SK-MEL-5 (cell line): ENCODE results near the gene YAF2. TPM values are rescaled to one million over a fixed set of nuclear protein-coding genes. Genes with fewer than 3 reads are reported as not detected.

Experiments used
- DNase-seq: peaks from one replicate; pipeline ENCODE4 v3.0.0-alpha.2; 2016; ENCODE audit warnings: low read depth, low spot score
- in situ Hi-C: cut with HindIII; loops from 2 replicates; pipeline ENCODE4 v1.10.0; 2016; ENCODE audit warnings: low sequenced_read_pairs, high pct_unique_total_duplicates, low pct_unique_long_range_greater_than_20kb
- polyA plus RNA-seq, 2 experiments: library from polyadenylated mRNA; depleted of rRNA; stranded (reverse); fragments of >200 nt; gene quantifications; 2 replicates each; pipeline ENCODE4 v1.2.3, GENCODE V29; 2015
- total RNA-seq: library from RNA; depleted of rRNA; stranded (reverse); fragments of >200 nt; shearing (Covaris generic); gene quantifications from 2 replicates; pipeline ENCODE4 v1.2.3, GENCODE V29; 2014; rRNA removed

Gene YAF2, protein sequence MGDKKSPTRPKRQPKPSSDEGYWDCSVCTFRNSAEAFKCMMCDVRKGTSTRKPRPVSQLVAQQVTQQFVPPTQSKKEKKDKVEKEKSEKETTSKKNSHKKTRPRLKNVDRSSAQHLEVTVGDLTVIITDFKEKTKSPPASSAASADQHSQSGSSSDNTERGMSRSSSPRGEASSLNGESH
- total RNA-seq = 16.2 and 22.6 TPM in 2 replicates
- 8.6 and 10.1 TPM in 2 replicates for polyA plus RNA-seq (2015; cell fraction: cytosol; rRNA removed)
- polyA plus RNA-seq (2015; cell fraction: nucleus; rRNA removed) = 16.0 and 22.9 TPM in 2 replicates

DNA sequence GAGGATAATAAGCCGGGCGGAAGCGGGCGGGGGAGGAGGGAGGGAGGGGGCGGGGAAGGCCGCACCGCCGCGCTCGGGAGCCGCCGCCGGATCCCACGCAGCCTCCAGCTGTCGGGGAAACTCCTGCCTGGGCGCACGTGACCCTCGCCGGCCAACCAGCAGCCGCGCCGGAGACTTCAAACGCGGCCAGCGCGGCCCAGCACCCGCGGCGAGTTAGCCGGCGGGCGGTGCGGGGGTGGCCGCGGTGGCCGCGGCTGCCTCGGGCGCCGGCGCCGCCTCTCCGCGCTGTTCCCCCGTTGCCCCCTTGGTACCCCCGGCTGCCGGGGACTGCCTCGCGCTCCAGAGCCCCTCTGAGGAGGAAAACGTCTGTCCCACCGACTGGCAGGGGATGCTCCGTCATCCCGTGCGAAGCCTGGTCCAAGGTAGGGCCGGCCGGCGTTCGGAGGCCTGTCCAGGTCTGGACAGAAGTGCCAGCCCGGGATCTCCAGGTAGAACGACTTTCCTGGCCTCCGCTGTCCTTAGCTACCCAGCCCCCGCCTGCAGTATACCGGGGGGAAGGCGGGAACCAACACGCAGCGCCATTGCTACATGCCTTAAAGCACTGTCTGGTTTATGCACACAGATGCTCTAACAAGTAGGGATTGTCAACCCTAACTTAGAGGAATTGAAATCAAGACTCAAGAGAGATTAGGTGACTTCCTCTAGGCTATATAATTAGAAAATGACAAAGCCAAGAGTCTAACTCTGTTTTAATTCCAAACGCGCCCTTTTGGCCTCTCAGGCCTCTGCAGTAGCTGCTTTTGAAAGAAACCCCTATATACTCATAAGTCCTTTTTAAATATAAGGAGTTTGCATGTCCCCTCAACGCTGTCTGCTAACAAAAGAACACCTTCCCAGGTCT, at the start of gene YAF2:
TSS of gene YAF2 (minus strand) at position 9 of the 901 bp plus-strand sequence. CDS start 68 bp downstream, outside the sequence.
- in situ Hi-C loops = no loop called here
- DNase-seq = peak; percentile 83

DNA sequence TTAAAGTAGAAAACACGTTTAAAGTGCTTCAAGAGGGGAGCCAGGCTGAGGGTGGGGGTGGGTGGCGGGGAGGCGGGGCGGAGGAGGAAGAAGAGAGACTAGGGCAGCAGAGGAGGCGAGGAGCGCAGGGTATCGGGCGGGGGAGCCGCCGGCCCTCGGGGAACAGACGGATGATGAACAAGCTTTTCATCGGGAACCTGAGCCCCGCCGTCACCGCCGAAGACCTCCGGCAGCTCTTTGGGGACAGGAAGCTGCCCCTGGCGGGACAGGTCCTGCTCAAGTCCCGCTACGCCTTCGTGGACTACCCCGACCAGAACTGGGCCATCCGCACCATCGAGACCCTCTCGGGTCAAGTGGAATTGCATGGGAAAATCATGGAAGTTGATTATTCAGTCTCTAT, 48.7 kb upstream of the YAF2 start:
- in situ Hi-C loops = no loop called here
- no peak for DNase-seq

DNA sequence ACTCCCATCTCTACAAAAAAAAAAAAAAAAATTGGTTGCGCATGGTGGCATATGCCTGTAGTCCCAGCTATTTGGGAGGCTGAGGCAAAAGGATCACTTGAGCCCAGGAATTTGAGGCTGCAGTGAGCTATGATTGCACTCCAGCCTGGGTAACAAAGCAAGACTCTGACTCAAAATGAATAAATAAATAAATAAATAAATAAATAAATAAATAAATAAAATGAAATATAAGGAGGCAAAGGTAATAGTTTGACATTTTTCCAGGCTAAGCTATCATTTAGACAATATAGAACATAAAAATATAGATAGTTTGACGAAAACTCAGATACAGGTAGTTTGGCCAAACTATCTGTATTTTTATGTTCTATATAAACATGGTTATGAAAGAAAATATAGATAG, 47.4 kb upstream of the YAF2 start:
- in situ Hi-C loops = no loop called here

DNA sequence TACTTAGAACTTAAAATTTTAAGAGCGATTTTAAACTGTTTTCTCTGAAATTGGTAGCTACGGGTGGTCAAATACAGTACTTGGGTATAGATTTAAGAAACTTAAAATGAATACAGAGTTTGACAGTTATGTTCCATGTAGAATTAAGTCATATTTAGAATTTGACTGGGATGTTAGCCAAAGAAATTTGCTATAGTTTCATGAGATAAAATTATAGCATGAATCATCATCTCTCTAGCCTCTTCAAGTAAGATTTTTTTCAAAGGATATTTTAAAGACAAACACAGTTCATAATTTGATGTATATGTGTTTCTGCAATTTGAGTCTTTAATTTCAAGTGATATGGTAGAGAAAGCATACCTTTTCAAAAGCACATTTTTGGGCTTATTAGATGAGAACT, 46.8 kb upstream of the YAF2 start:
- in situ Hi-C loops = no loop called here

More for the DNA sequence above, 47.4 kb upstream of the YAF2 start:
- DNase-seq = no peak

DNA sequence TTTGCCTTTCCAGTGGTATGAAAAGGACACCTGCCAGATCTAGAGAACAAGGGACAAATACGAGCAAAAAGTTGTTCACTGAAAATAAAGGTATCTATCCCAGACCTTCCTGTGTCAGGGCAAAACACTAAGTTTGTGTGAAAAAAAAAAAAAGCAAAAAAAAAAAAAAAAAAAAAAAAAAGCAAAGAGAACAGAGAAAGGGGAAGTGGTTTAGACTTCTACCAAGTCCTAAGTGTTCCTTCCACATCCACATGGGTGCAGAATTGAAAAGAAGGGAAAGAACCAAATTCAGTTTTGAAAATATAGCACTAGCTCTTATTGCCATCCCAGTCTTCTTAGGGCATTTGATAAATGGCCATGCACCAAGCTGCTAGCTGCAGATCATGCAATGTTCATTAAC, 46.1 kb upstream of the YAF2 start:
- in situ Hi-C loops = no loop called here

More for the DNA sequence above, 46.8 kb upstream of the YAF2 start:
- no peak for DNase-seq

DNA sequence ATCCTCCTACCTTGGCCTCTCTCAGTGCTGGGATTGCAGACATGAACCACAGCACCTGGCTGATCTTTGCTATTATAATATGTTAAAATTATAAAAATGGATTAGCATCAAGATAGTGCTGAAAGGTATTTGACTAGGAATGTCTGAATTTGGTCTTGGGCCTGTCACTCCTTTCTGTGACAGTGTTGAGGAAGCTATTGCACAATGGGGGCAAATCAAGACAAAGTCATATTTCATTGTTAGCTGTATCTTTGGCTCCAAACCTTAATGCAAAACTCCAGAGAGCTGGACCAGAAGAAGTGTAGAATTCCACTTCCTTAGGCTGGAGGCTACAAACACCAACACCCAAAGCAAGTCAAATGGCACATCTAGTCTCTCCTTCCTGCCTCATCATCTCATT, 45.7 kb upstream of the YAF2 start:
- in situ Hi-C loops = no loop called here
- DNase-seq = no peak

More for the DNA sequence above, 46.1 kb upstream of the YAF2 start:
- no peak for DNase-seq

DNA sequence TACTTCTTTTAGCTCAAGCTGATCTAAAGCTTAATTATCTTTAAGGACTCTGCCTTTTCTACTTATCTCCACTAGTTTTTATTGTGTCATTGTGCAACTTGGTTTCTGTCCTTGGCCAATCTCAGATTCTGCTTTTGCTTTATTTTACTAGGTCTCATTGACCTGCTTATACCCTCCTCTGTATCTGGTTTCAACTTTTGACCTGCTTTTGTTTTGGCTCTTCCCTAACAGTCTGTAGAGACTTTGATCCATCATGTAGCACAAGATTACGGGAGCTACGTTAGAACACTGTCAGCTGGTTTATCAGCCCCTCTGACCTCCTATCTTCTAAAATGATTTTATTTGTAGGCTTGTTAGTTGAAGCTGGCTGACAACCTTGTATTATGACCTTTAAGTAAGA, 44.2 kb upstream of the YAF2 start:
- in situ Hi-C loops = no loop called here
- DNase-seq = no peak

DNA sequence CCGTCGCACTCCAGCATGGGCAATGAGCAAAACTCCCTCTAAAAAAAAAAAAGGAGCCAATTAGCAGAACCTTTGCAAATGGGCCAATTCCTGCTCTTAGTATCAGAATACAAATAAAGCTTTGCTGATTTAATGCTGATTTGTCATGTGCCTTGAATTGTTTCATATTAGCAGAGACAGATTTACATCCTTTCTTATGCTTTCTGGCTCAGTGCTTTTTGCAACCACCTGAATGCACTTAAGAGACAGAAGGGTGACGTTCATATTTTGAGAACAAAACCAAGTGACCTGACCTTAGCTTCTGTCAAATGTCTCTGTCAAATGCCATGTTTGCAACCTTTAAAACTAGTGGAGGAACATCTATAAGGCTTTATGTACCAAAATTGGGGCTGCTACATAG, 43.8 kb upstream of the YAF2 start:
- no peak for DNase-seq
- in situ Hi-C loops = no loop called here

DNA sequence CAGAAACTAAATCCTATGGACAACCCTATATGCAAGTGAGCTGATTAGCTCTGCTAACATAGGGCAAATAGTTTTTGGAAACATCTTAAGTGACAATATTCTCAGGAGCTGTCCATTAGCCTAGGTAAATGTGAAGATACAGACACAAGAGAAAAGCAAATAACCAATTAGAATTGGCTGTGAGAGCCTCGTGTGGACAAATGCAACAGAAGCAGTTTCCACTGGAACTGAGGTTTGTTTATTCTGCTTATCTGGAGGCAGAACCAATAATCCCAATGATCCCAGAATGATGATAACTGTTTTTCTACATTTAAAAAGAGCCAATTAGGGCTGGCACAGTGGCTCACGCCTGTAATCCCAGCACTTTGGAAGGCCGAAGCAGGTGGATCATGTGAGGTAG, 43.2 kb upstream of the YAF2 start:
- in situ Hi-C loops = no loop called here
- no peak for DNase-seq

DNA sequence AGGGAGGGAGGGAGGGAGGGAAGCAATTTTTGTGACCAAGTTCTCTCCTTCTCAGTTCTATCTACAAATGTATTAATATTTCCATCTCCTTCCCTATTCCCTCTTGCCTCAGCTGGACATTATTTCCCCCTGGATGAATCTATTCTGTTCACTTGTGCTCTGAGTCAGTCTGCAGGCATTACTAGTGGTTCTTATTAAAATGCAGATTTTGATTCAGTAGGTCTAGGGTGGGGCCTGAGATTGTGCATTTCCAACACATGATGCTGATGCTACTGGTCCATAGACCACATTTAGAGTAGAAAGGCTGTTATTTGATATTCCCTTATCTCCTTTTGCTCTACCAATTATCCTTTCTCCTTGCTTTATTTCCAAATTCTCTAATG, 40.1 kb upstream of the YAF2 start:
- DNase-seq = no peak
- in situ Hi-C loops = no loop called here

DNA sequence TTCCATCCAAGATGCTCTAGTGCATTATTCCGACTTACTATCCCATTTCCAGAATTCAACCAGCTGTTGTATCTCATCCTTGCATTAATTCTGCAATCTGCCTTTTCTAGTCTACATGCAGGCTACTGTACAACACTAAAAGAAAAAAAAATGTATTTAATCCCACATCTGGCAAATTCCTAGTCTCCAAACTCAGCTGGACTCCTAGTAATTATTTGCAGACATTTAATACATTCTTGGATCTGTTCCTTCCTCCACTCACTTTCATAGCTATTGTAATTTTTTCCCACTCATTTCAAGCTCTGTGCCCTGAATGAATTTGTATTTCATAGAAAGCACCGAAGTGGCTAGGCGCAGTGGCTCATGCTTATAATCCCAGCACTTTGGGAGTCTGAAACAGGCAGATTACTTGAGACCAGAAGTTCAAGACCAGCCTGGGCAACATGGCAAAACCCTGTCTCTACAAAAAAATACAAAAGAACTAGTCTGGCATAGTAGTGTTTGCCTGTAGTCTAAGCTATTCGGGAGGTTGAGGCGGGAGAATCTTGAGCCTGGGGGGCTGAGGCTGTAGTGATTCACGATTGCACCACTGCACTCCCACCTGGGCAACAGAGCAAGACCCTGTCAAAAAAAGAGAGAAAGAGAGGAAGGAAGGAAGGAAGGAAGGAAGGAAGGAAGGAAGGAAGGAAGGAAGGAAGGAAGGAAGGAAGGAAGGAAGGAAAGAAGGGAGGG, 39.5 kb upstream of the YAF2 start:
- in situ Hi-C loops = no loop called here
- no peak for DNase-seq

DNA sequence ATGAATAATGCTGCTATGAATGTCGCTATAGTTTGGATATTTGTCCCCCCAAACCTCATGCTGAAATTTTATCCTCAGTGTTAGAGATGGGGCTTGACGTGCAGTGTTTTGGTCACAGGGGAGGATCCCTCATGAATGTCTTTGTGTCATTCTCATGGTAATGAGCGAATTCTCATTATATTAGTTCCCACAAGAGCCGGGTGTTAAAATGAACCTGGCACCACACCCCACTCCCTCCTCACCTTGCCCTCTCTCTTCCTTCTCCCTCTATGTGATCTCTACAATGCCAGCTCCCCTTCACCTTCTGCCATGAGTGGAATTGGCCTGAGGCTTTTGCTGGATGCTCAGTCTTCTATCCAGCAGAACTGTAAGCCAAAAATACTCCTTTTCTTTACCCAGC, 37.5 kb upstream of the YAF2 start:
- no peak for DNase-seq
- in situ Hi-C loops = no loop called here

DNA sequence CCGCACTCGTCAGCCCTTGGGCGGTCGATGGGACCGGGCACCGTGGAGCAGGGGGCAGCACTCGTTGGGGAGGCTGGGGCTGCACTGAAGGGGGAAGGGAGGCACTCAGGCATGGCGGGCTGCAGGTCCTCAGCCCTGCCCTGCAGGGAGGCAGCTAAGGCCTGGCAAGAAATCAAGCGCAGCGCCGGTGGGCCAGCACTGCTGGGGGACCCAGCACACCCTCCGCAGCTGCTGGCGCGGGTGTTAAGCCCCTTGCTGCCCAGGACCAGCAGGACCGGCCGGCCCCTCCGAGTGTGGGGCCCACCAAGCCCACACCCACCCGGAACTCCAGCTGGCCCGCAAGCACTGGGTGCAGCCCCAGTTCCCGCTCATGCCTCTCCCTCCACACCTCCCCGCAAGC, 35.7 kb upstream of the YAF2 start:
- in situ Hi-C loops = no loop called here
- DNase-seq = no peak

DNA sequence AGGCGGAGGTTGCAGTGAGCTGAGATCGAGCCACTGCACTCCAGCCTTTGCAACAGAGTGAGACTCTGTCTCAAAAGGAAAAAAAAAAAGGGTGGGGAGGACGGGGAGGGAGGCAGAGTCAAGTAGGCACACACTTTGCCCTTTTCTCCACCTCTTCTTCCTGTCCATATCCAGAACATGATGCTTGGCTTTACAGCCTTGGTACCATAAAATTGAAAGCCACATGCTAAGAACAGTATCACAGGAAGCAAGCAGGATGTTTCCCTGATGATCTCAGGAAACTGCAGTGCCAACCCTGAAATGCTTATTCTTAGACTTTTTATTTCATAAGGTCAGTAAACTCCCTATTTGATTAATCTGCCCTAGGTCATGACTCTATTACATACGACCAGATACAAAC, 32.5 kb upstream of the YAF2 start:
- in situ Hi-C loops = no loop called here
- DNase-seq = no peak

DNA sequence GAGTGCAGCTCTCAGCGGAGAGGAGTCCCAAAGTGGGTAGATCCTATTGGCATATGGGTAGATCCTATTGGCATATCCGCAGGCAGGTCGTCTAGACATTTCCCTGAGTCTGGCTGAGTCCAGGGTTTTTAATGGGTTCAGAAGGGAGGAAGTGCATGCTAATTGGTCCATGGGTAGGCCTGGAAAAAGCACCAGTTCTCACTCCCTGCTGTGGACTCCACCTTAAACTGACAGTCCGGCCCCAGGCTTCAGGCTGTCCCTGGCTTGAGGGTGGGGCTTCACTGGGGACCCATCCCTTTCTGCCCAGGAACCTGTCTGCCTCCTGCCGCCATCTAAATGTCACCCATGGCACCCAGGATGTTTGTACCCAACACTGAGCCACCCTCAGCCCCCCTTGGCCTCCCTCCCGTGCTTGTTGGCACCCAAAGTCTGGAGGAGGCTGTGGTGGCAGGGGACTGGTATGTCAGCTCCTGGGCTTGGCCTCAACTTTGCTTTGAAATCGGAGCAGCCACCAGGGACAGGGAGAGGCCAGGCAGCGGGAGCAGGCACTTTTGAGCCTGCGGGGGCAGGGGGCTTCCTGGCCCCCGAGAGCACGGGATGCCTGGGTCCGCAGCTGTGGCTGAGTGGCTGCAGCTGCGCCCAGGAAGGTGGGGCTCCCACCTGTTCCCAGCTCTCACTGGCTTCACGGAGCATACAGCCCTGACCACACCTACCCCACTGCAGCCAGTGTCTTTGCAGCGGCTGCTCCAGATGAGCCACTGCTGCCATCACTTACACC, 29.6 kb upstream of the YAF2 start:
- in situ Hi-C loops = no loop called here

DNA sequence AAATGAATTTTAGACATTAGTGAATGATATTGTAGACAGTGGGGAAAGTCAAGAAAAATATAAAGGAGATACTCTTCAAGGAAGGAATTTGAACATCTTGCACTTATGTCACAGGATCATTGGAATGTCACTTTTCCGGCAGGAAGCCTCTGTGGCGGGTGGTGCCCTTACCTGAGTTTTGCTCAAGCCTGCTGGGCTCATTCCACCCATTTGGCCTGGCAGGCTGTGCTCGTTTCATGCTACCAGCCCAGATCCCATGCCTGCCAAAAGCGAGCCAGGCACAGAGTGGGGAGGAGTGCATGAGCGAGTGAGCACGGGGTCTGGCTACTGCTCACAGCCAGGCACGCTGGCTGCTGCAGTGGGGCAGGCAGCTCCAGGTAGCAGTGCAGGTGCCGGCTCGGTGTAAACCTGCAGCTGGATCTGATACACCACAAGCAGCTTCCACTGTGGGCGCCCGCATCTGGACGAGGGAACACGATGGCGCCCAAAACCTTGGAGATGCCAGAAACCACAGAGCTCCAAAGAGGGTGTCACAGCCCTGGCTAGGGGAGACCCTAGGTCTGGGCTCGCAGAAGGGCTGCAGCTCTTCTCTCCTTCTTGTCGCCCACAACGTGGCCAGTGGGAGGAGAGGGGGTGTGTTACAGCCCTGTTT, 28.7 kb upstream of the YAF2 start:
- in situ Hi-C loops = no loop called here
- DNase-seq = no peak

More for the DNA sequence above, 29.6 kb upstream of the YAF2 start:
- no peak for DNase-seq

DNA sequence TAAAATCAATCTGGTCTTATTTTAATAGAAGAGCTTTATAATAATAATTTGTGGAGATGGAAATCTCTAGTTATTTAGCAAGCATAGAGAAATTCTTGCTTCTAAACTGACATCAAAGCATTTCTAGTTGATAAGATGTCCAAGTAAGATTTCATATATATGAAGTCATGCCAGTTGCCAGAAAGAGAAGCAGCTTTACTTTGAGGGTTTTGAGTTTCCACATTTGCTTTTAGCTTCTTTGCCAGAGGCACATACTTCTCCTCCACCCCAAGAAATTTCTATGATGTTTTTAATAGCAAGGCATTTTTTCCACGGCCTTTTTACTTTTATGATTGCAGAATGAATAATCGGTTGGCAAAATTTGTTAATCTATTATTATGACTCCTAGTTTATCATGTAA, 24.2 kb upstream of the YAF2 start:
- in situ Hi-C loops = no loop called here
- DNase-seq = no peak
